ENCODE data around the gene ADORA2A. TPM values are rescaled to one million over a fixed set of nuclear protein-coding genes. Genes with fewer than 3 reads are reported as not detected.

The ADORA2A gene
- total RNA-seq, 4 donors from 2014 or later, result 3.0 to 6.2 (median 3.0) TPM; not detected in 1

- WGBS, 2 donors (ENCODE audit: low coverage in 1 of 2), result 89% methylated on average over 3 of the region's 3 CpGs; no CpG with 5 or more reads in 1 of the 2 donors
- Histone ChIP-seq H3K27ac (peak overlapping the region; percentile 42 to 79 (median 66)), H3K9me3 (no peaks in the 10 kb centered on the region), H3K36me3 (no peaks in the 10 kb centered on the region), H3K4me3 (no peak overlapping the region), H3K27me3 (no peaks in the 10 kb centered on the region), H3K4me1 (peaks cover 24 to 50% (median 31%) of the 10 kb centered on the region in 4 donors)
- in situ Hi-C loops (cut with MboI; ENCODE audit: low pct_ligation_motif_present in 1 of 4, low pct_unique_long_range_greater_than_20kb in 1 of 4, low sequenced_read_pairs in 3 of 4) (no loop called here), intact Hi-C loops (cut with DNase I; ENCODE audit: low total_unique reads) (no loop called here)
- TF ChIP-seq EP300 (IDR thresholded peaks at IDR 0.05; ENCODE audit: low read depth), result no peak
- TF ChIP-seq POLR2A (IDR thresholded peaks at IDR 0.05), result no peak
- TF ChIP-seq POLR2AphosphoS5 (IDR thresholded peaks at IDR 0.05), result no peak
- TF ChIP-seq, protein P1, sequence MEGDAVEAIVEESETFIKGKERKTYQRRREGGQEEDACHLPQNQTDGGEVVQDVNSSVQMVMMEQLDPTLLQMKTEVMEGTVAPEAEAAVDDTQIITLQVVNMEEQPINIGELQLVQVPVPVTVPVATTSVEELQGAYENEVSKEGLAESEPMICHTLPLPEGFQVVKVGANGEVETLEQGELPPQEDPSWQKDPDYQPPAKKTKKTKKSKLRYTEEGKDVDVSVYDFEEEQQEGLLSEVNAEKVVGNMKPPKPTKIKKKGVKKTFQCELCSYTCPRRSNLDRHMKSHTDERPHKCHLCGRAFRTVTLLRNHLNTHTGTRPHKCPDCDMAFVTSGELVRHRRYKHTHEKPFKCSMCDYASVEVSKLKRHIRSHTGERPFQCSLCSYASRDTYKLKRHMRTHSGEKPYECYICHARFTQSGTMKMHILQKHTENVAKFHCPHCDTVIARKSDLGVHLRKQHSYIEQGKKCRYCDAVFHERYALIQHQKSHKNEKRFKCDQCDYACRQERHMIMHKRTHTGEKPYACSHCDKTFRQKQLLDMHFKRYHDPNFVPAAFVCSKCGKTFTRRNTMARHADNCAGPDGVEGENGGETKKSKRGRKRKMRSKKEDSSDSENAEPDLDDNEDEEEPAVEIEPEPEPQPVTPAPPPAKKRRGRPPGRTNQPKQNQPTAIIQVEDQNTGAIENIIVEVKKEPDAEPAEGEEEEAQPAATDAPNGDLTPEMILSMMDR (IDR thresholded peaks at IDR 0.05), result no peak
- no peak for DNase-seq
Measured at GRCh38 chr22:24436553-24436952, 9.2 kb downstream of the ADORA2A start.

DNA sequence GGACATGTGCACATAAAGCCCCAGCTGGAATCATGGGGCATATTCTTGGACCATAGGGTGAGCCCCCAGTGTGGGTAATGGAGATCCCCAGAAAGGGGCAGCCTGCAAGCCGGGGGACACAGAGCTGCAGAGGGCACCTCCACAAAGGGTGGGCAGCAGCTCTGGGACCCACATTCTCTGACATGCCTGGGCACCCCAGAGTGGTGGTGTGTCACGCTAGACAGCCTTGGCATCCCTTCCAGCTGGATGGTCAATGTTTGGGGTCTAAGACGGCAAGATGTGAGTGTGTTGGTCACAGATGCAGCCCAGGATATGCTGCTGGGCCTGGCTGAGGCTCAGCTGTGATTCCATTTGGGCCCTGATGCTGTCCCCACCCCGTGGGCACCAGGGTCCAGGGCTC lies 9.7 kb downstream of the ADORA2A start:
- no peak for DNase-seq
- in situ Hi-C loops (cut with MboI; ENCODE audit: low pct_ligation_motif_present in 1 of 4, low pct_unique_long_range_greater_than_20kb in 1 of 4, low sequenced_read_pairs in 3 of 4) (no loop called here), intact Hi-C loops (cut with DNase I; ENCODE audit: low total_unique reads) (no loop called here)
- TF ChIP-seq, protein P1 (IDR thresholded peaks at IDR 0.05), result no peak
- TF ChIP-seq POLR2A (IDR thresholded peaks at IDR 0.05), result no peak
- Histone ChIP-seq H3K4me3 (no peak overlapping the region), H3K4me1 (peaks cover 19 to 46% (median 28%) of the 10 kb centered on the region in 4 donors), H3K27ac (no peak overlapping the region), H3K27me3 (no peaks in the 10 kb centered on the region), H3K9me3 (no peaks in the 10 kb centered on the region), H3K36me3 (no peaks in the 10 kb centered on the region)
- 40 to 85% methylated on average over 1 to 4 of the region's 4 CpGs for WGBS, 2 donors (ENCODE audit: low coverage in 1 of 2)

DNA sequence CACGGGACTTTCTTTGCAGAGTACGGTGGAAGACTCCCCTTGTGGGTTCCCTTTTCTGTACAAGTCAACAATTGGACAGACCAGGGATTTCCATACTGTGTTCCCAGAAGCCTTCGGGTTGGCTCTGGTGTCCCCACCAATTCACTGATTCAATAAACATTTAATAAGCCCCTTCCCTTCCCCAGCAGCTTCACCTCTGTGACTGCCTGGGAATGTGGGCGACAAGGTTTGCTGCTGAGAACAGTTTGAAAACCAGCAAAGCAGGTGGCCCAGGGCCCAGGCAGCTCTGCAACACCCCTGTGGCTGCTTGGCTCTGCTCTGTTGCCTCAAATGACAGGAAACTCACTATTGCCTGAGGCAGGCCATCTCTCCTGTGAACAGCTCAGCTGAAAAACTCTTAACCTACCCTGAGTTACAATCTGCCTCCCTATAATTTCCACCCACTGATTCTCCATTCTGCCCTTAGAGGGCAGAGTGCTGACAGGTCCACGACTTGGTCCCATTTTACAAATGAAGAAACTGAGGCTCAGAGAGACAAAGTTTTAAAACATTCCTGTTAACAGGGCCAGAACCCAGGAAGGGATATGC lies 10.4 kb downstream of the ADORA2A start:
- intact Hi-C loops (cut with DNase I; ENCODE audit: low total_unique reads) (no loop called here), in situ Hi-C loops (cut with MboI; ENCODE audit: low pct_ligation_motif_present in 1 of 4, low pct_unique_long_range_greater_than_20kb in 1 of 4, low sequenced_read_pairs in 3 of 4) (no loop called here)
- TF ChIP-seq EP300 (IDR thresholded peaks at IDR 0.05; ENCODE audit: low read depth) (no peak), POLR2AphosphoS5 (IDR thresholded peaks at IDR 0.05) (no peak), POLR2A (IDR thresholded peaks at IDR 0.05) (no peak)
- TF ChIP-seq, protein P1 (IDR thresholded peaks at IDR 0.05), result no peak
- no peak overlapping the region for H3K27ac ChIP-seq
- WGBS, 2 donors (ENCODE audit: low coverage in 1 of 2), result 58 to 78% methylated on average over 4 to 5 of the region's 5 CpGs
- peaks cover 12 to 38% (median 21%) of the 10 kb centered on the region in 4 donors for H3K4me1 ChIP-seq
- DNase-seq, result no peak
- H3K27me3 ChIP-seq, result no peaks in the 10 kb centered on the region
- no peak overlapping the region for H3K4me3 ChIP-seq
- no peaks in the 10 kb centered on the region for H3K36me3 ChIP-seq
- no peaks in the 10 kb centered on the region for H3K9me3 ChIP-seq

DNA sequence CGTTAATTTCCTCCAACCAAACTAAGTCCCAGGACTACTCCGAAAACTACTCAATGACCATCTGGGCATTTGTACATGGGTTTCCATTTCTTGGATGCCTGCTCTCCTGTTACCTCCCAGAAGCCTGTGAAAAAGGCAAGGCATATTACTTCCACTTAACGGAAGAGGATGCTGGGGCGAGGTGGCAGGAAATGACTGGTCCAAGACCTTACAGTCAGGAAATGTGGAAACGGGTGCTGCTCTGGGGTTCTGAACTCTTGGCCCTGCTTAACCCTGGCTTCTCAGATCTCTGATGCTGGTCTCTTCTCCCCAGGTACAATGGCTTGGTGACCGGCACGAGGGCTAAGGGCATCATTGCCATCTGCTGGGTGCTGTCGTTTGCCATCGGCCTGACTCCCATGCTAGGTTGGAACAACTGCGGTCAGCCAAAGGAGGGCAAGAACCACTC lies 12.9 kb downstream of the ADORA2A start:
- DNase-seq, result no peak
- Histone ChIP-seq H3K36me3 (no peaks in the 10 kb centered on the region), H3K27ac (no peak overlapping the region), H3K9me3 (no peaks in the 10 kb centered on the region), H3K27me3 (no peaks in the 10 kb centered on the region), H3K4me3 (no peak overlapping the region), H3K4me1 (peaks cover 0 to 13% (median under 1%) of the 10 kb centered on the region in 4 donors)
- intact Hi-C loops (cut with DNase I; ENCODE audit: low total_unique reads), result no loop called here
- no peak for TF ChIP-seq POLR2AphosphoS5 (IDR thresholded peaks at IDR 0.05)
- no peak for TF ChIP-seq POLR2A (IDR thresholded peaks at IDR 0.05)
- TF ChIP-seq, protein P1 (IDR thresholded peaks at IDR 0.05), result no peak
- TF ChIP-seq EP300 (IDR thresholded peaks at IDR 0.05; ENCODE audit: low read depth), result no peak
- in situ Hi-C loops (cut with MboI; ENCODE audit: low pct_ligation_motif_present in 1 of 4, low pct_unique_long_range_greater_than_20kb in 1 of 4, low sequenced_read_pairs in 3 of 4), result no loop called here
- WGBS, 2 donors (ENCODE audit: low coverage in 1 of 2), result 94 to 100% methylated on average over 2 to 10 of the region's 10 CpGs
